Subcutaneous abdominal adipose tissue (tissue), 5 donors: ENCODE results near the gene TMEM169.
"Not testable (repeated sequence)": the region's sequence is repeated elsewhere in the genome, so short reads cannot be mapped to it uniquely, and the experiment has no call there.

Experiments used
- H3K27ac ChIP-seq: one replicate; pipeline ENCODE4 v1.7.0; 2013; ENCODE audit warnings: low read depth, mild to moderate bottlenecking, inconsistent platforms, low read length, moderate library complexity
- H3K27me3 ChIP-seq, 5 donors: one replicate each; pipeline ENCODE4 v1.7.0; 2013; ENCODE audit warnings: low read length in 5 of 5, inconsistent platforms in 1 of 5; ENCODE audit not compliant: control insufficient read depth in 5 of 5, insufficient read depth in 4 of 5
- H3K36me3 ChIP-seq, 5 donors: one replicate each; pipeline ENCODE4 v1.7.0; 2013; ENCODE audit warnings: low read length in 5 of 5; ENCODE audit not compliant: control insufficient read depth in 5 of 5, insufficient read depth in 5 of 5
- H3K4me1 ChIP-seq, 5 donors: one replicate each; pipeline ENCODE4 v1.7.0; 2013; ENCODE audit warnings: low read length in 5 of 5, mild to moderate bottlenecking in 3 of 5, moderate library complexity in 1 of 5; ENCODE audit not compliant: control insufficient read depth in 5 of 5, insufficient read depth in 5 of 5
- H3K4me3 ChIP-seq, 5 donors: one replicate each; pipeline ENCODE4 v1.7.0; 2013; ENCODE audit warnings: low read length in 5 of 5, low read depth in 1 of 5
- H3K9ac ChIP-seq, 5 donors: one replicate each; pipeline ENCODE4 v1.7.0; 2013; ENCODE audit warnings: low read length in 5 of 5, mild to moderate bottlenecking in 4 of 5, moderate library complexity in 3 of 5
- H3K9me3 ChIP-seq, 5 donors: one replicate each; pipeline ENCODE4 v1.7.0; 2013; ENCODE audit warnings: low read length in 5 of 5; ENCODE audit not compliant: control insufficient read depth in 5 of 5
- donor health status: healthy.
- donor health status: healthy.
- donor health status: healthy.
- donor health status: healthy.
- donor health status: healthy.

The TMEM169 gene

DNA sequence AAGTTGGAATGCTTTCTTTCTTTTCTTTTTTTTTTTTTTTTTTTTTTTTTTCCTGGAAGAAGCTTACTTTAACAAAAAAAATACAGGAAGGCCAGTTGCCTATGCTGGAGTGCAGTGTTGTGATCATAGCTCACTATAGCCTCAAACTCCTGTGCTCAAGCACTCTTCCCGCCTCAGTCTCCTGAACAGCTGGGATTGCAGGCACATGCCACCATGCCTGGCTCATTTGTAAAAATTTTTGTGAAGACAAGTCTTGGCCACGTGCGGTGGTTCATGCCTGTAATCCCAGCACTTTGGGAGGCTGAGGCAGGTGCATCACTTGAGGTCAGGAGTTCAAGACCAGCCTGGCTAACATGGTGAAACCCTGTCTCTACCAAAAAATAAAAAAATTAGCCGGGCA, 59.8 kb downstream of the TMEM169 start:
- H3K27me3 ChIP-seq, H3K27ac ChIP-seq, H3K9me3 ChIP-seq, H3K9ac ChIP-seq, H3K4me1 ChIP-seq, H3K4me3 ChIP-seq: not testable (repeated sequence)
- H3K36me3 ChIP-seq, result peaks cover 72 to 95% (median 80%) of the 10 kb centered on the region in 5 donors

DNA sequence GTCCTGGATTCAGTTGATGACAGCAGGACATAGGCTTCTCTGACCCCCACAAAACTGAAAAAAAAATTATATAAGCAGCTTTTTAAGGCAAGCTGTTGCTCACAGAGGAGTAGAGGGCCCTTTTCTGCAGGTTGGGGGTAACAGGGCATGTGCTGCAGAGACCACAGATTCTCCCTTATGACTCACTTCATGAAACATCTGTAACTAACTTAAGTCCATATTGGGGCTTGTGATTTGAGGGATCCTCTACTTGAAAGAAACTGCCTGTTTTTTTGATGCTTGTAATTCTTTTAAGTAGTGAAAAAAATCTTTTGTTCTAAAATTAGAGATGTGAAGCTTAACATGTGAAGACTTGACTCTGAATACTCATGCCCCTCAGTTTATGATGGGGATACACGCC, 60.8 kb downstream of the TMEM169 start:
- H3K36me3 ChIP-seq, result peaks cover 66 to 94% (median 77%) of the 10 kb centered on the region in 5 donors

DNA sequence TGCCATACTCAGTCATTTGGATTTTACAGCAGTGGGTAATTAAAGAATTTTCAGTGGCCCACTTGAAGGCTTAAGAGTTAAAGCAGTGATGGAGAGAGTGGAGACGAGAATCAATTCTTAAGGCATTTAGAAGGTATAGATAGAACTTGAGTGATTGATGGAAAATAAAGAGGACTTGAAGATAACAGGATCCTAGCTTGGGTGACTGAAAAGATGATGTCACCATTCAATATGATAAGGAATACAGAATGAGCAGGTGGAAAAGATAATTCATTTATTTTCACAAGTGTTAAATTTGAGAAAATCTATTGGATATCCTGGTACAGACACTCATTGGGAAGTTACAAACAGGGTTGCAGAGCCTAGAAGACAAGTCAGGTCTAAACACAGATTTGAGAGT, 62.7 kb downstream of the TMEM169 start:
- Histone ChIP-seq H3K27ac (no peak overlapping the region), H3K4me1 (no peaks in the 10 kb centered on the region), H3K36me3 (peaks cover 61 to 94% (median 75%) of the 10 kb centered on the region in 5 donors), H3K27me3 (no peaks in the 10 kb centered on the region), H3K9me3 (no peaks in the 10 kb centered on the region), H3K4me3 (no peak overlapping the region), H3K9ac (no peak overlapping the region)

More for the DNA sequence above, 60.8 kb downstream of the TMEM169 start:
- no peak overlapping the region for H3K9ac ChIP-seq
- no peak overlapping the region for H3K27ac ChIP-seq
- H3K27me3 ChIP-seq, result no peaks in the 10 kb centered on the region
- no peak overlapping the region for H3K4me3 ChIP-seq
- no peaks in the 10 kb centered on the region for H3K9me3 ChIP-seq
- no peaks in the 10 kb centered on the region for H3K4me1 ChIP-seq

DNA sequence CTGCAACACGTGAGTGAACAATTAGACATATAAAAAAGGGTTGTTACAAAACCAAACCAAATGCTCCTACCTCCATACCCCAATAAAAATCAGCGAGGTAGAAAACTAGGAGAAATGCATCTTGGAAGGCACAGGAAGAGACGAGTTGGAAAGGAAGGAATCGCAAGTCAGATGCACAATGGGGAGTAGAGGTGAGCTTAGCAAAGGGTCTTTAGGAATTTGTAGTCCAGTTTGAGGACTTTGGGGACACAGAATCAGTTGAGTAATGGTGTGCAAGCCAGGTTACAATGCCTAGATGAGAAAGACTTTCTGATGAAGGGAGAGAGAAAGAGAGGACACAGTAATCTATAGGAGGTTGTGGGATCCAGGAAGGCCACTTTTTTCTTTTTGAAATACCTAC, 63.1 kb downstream of the TMEM169 start:
- H3K9me3 ChIP-seq, result no peaks in the 10 kb centered on the region
- peaks cover 65 to 94% (median 75%) of the 10 kb centered on the region in 5 donors for H3K36me3 ChIP-seq
- no peaks in the 10 kb centered on the region for H3K4me1 ChIP-seq
- H3K4me3 ChIP-seq, result no peak overlapping the region
- H3K27ac ChIP-seq, result no peak overlapping the region
- H3K9ac ChIP-seq, result no peak overlapping the region
- no peaks in the 10 kb centered on the region for H3K27me3 ChIP-seq

DNA sequence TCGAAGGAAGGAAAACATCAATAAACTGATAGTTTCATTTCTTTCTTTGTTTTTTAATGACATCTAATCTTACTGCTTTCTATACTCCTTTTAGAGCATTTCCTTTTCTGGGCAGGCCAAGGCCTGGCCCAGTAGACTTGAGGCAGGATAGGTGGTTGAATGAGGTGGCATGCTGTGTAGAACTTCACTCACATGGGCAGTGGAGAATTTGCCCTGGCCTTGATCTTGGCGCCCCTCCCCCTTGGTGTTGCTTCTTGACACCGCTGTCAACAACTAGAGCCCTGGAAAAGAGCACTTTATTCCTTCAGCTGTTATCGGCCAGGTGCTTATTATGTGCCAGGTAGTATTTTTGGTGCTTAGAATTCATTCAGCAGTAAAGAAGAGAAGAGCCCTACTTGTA, 64.9 kb downstream of the TMEM169 start:
- Histone ChIP-seq H3K4me3 (no peak overlapping the region), H3K9me3 (no peaks in the 10 kb centered on the region), H3K9ac (no peak overlapping the region), H3K4me1 (no peaks in the 10 kb centered on the region), H3K27ac (no peak overlapping the region), H3K27me3 (no peaks in the 10 kb centered on the region), H3K36me3 (peaks cover 64 to 93% (median 72%) of the 10 kb centered on the region in 5 donors)

DNA sequence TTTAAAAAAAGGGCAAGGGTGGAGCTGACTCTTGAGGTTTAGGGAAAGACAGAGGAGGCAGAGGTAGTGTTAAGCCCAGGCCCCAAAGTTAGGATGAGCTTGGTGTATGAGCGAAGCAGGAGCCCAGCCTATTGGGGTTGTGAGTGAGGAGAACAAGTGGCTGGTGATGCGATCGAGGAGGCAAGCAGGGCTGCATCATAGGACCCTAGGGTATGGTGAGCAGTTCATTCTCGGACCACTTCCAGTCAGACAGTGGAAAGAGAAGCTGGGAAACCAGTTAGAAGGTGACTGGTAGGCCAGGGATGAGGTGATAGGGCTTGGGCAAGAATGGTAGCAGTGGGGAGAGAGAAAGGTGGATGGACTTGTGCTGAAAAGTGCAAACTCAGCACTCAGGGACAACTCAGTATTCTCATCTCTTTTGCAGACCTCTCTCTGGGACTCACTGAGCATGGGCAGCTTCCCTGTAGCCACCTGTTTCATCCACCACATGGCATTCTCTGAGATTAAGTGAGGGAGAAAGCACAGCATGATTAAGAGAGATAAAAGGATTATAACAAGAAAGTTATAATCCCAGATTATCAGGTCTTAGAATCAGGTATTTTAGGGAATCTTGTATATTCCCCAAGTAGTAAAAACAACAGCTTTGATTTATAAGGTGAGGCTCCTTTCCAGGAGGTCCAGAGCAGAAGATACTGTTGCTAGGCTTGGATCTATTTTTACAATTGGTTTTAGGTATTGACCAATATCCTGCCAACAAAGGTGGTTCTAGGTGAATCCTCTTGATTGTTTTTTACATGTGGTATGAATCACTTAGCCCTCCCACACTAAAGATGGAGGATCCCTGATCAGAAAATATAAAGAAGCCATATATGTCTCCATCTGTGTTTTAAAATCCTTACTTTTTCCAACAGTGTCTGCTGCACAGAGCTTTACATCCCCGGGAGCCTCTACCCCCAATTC, 65.7 kb downstream of the TMEM169 start:
- Histone ChIP-seq H3K9me3 (no peaks in the 10 kb centered on the region), H3K4me1 (no peaks in the 10 kb centered on the region), H3K27me3 (no peaks in the 10 kb centered on the region), H3K27ac (no peak overlapping the region), H3K36me3 (peaks cover 59 to 93% (median 74%) of the 10 kb centered on the region in 5 donors), H3K4me3 (no peak overlapping the region), H3K9ac (peak overlapping the region in 1 of 5 donors; percentile 23)

DNA sequence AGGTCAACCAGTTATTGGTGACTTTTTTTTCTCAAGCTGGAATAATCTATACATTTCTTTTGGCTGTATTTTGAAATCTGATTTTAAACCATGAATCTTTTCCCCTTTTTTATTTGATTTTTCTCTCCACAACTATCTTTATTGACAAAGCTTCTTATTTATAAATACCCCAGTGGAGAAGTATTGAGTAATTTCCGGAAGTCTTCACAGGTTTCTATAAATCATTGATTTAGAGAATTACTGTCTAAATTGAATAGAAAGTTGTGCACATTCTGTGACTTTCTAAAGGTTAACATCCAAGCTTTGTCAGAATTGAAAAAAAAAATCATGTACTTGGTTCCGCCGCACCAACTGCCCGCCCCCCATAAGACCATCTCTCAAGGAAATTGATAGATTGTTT, 67.3 kb downstream of the TMEM169 start:
- H3K4me3 ChIP-seq, result no peak overlapping the region
- peaks cover 59 to 96% (median 73%) of the 10 kb centered on the region in 5 donors for H3K36me3 ChIP-seq
- H3K9me3 ChIP-seq, result no peaks in the 10 kb centered on the region
- H3K4me1 ChIP-seq, result no peaks in the 10 kb centered on the region
- H3K9ac ChIP-seq, result no peak overlapping the region
- no peaks in the 10 kb centered on the region for H3K27me3 ChIP-seq
- H3K27ac ChIP-seq, result no peak overlapping the region

DNA sequence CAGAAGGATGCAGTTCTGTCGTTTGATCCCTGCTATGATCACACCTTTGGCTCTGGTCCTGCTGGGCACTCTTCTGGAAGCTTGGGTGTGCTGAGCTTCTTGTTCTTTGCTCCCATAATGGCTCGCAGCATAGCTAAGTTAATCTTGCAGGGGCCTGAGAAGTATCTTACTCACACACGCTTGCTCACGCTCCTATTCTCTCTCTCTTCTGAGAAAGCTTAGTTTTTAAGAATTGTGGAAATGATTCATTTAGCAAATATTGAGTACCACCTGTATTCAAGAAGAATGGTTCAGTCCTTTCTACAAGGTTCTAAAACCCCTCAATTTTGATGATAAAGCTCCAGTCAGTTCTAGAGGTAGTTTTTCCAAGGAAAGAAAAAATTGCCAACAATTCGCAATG, 68.0 kb downstream of the TMEM169 start:
- Histone ChIP-seq H3K9me3 (no peaks in the 10 kb centered on the region), H3K9ac (peak overlapping the region in 1 of 5 donors; percentile 17), H3K27ac (no peak overlapping the region), H3K4me1 (no peaks in the 10 kb centered on the region), H3K36me3 (peaks cover 59 to 96% (median 71%) of the 10 kb centered on the region in 5 donors), H3K4me3 (no peak overlapping the region), H3K27me3 (no peaks in the 10 kb centered on the region)

DNA sequence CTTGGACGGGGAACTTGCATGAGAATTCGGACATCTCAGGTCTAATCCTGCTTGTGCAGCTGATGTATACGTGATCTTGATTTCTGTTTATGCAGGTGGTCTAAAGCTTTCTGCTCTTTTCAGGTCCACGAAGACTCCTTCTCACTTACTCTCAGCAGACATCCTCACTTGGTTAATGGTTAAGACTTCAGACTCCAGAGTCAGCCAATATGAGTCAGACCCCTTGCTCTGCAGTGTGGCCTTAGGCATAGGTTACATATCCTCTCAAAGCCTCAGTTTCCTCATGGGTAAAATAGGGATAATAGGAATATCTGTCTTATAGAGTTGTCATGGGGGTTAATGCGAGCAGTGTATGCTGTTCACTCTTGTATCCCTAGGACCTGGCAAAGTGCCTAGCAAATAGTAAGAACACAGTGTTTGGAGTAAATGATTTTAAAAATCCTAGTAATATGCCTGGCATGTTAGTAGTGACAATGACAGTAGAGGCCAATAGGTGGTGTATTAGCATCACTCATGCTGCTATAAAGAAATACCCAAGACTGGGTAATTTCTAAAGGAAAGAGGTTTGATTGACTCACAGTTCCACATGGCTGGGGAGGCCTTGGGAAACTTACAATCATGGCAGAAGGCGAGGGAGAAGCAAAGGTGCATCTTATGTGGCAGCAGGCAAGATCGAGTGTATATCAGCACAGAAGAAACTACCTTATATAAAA, 69.8 kb downstream of the TMEM169 start:
- H3K9me3 ChIP-seq, result no peaks in the 10 kb centered on the region
- no peak overlapping the region for H3K4me3 ChIP-seq
- H3K27me3 ChIP-seq, result no peaks in the 10 kb centered on the region
- no peak overlapping the region for H3K27ac ChIP-seq
- H3K9ac ChIP-seq, result no peak overlapping the region
- H3K36me3 ChIP-seq, result peaks cover 57 to 94% (median 77%) of the 10 kb centered on the region in 5 donors
- no peaks in the 10 kb centered on the region for H3K4me1 ChIP-seq
